ENCODE data around the gene DSCAML1.

GRCh38 chr11:117822074-117823033, 25.3 kb upstream of the DSCAML1 start:
- peak; percentile 72 for TF ChIP-seq CTCF (conservative IDR thresholded peaks at IDR 0.05; ENCODE audit: low read length)
- no peak for TF ChIP-seq EZH2phosphoT487 (IDR thresholded peaks at IDR 0.05; ENCODE audit: borderline replicate concordance, low read depth, low read length)

Measured in OCI-LY7 (cell line).